Right lobe of liver (tissue), 6 donors: Measurements from ENCODE around the gene CXorf49. TPM values are rescaled to one million over a fixed set of nuclear protein-coding genes. Genes with fewer than 3 reads are reported as not detected.
A peak's percentile ranks its signal among the peaks of the same experiment; 100 is the strongest.
"Not testable (repeated sequence)": the region's sequence is repeated elsewhere in the genome, so short reads cannot be mapped to it uniquely, and the experiment has no call there.

Source experiments
- ATAC-seq, 4 donors: fragments of 200-7000 bp; cut with Tn5 transposase; one replicate each; pipeline ENCODE4 v1.9.1; 2020; ENCODE audit warnings: mild to moderate bottlenecking in 4 of 4, moderate library complexity in 4 of 4
- DNase-seq, 3 donors: peaks; one replicate each; pipeline ENCODE4 v3.0.0-alpha.2; 2020
- H3K27ac ChIP-seq, 3 donors: fragments of 200-600 bp; one replicate each; pipeline ENCODE4 v1.8.0; 2022
- H3K27me3 ChIP-seq, 2 donors: fragments of 200-600 bp; one replicate each; pipeline ENCODE4 v1.8.0; 2022
- H3K36me3 ChIP-seq, 4 donors: fragments of 200-600 bp; sonication (generic) in 1 of 4; one replicate each; pipeline versions ENCODE4 v1.5.1 to v1.8.0; 2017 to 2022; ENCODE audit warnings: control low read depth in 1 of 4
- H3K4me1 ChIP-seq, 4 donors: fragments of 200-600 bp; sonication (generic) in 1 of 4; one replicate each; pipeline versions ENCODE4 v1.5.1 to v1.8.0; 2017 to 2022; ENCODE audit warnings: control low read depth in 1 of 4
- H3K4me3 ChIP-seq, 3 donors: fragments of 200-600 bp; one replicate each; pipeline ENCODE4 v1.8.0; 2022
- H3K9me3 ChIP-seq, 4 donors: fragments of 200-600 bp; sonication (generic) in 1 of 4; one replicate each; pipeline versions ENCODE4 v1.5.1 to v1.8.0; 2017 to 2022; ENCODE audit warnings: control low read depth in 1 of 4
- WGBS: methylation state at CpG from one replicate; pipeline ENCODE4 v1.1.6; 2018; ENCODE audit warnings: low coverage, low lambda C conversion rate; ENCODE audit not compliant: insufficient coverage; ENCODE audit errors: missing lambda C conversion rate; 5-methylcytosine and 5-hydroxymethylcytosine counted together
- intact Hi-C, 2 donors: fragments of 100-400 bp; cut with DNase I; formaldehyde crosslinking; loops; one replicate each; pipeline versions ENCODE4 v1.11.2 to v1.14.1; 2022
- long read RNA-seq: library from polyadenylated mRNA; unstranded; transcript quantifications from one replicate; pipeline ENCODE4 v2.0.0, GENCODE V29; 2019
- total RNA-seq, 6 experiments: library from RNA; depleted of rRNA in 2 of 6; stranded (reverse); fragments of >200 nt in 2 of 6; fragmentation: NEBNext Ultra II Directional in 3 of 6; extraction: Animal tissue kit (Norgen Biotek cat#: 25700) in 3 of 6; gene quantifications; one replicate each; pipeline versions ENCODE4 v1.1.0 to v1.2.4, GENCODE V29; 2016 to 2023
- donor health status: DM: no; HTN: yes; CAD: no.
- donor health status: DM: no; HTN: no; CAD: no.
- donor health status: DM: no; HTN: no; CAD: no.
- donor health status: DM: no; HTN: yes; CAD: no.
- donor health status: DM: no; HTN: yes; CAD: no.

Gene CXorf49
- total RNA-seq: not detected
- long read RNA-seq: 0 reads

DNA sequence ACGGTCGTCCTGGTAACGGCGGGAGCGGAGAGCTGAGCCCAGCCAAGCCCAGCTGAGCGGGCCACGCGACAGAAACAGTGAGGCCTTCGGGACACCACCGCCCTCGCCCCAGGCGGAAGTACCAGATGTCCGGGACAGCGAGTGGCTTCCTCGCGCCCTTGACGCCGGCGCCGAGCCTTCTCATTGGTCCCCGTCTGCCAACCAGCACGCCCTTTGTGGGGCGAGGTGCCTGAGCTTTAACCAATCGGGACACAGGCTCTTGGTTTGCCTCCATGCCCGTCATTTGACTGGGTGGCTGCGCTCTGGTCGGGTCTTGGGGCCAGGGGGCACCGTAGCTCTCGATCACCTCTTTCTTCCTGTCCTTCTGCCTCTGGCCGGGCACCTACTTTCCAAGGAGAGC lies at the start of gene CXorf49:
Gene CXorf49 (minus strand): TSS at position 101 of the 400 bp plus-strand sequence. CDS start 134 bp downstream, outside the sequence.
- intact Hi-C loops, ATAC-seq, H3K36me3 ChIP-seq, H3K9me3 ChIP-seq, H3K27ac ChIP-seq, H3K4me1 ChIP-seq, DNase-seq, H3K4me3 ChIP-seq, H3K27me3 ChIP-seq: not testable (repeated sequence)
- WGBS: no CpG with 5 or more reads among the region's 30 CpGs

DNA sequence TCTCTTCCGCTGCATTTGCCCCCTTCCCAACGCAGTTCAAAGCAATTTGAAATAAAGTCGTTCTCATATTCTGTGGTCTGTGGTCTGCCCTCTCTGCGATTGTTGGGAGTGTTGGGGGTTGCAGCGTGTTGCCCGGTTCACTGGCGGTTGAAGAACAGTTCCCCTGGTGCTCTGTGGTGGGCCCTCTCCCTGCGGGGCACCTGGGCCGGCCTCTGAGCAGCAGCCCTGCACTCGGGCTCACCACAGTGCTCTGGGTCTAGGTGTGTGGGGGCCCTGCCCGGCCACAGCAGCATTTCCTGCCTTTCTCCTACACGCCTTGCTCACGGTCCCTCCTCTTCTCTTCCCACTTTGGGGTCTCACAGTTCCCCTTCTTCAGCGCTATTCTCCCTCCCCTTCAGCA lies 49.0 kb upstream of the CXorf49 start:
- H3K27me3 ChIP-seq, H3K9me3 ChIP-seq, DNase-seq, H3K4me1 ChIP-seq, ATAC-seq, H3K4me3 ChIP-seq, intact Hi-C loops, H3K36me3 ChIP-seq, H3K27ac ChIP-seq: not testable (repeated sequence)
- no CpG with 5 or more reads among the region's 14 CpGs for WGBS

DNA sequence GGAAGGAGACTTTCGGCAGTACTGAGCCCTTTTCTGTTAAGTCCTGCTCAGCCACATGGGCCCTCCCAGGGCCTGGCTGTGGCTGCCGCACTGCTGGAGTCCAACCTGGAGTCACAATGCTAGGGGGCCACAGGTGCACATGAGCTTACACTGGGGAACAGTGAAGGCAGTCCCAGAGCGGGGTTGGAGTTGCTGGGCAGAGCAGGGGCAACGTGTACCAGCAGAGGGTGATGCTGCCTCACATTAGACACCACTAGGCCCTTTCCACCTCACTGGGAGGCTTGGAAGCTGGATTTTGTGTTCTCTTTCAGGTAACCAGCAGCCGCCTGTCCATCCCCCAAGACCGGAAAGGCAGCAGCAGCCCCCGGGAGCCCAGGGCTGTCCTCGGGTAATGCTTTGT lies 47.5 kb upstream of the CXorf49 start:
- H3K27ac ChIP-seq, H3K4me1 ChIP-seq, intact Hi-C loops, H3K4me3 ChIP-seq, H3K36me3 ChIP-seq, DNase-seq, ATAC-seq, H3K27me3 ChIP-seq, H3K9me3 ChIP-seq: not testable (repeated sequence)
- WGBS: no CpG with 5 or more reads among the region's 8 CpGs

DNA sequence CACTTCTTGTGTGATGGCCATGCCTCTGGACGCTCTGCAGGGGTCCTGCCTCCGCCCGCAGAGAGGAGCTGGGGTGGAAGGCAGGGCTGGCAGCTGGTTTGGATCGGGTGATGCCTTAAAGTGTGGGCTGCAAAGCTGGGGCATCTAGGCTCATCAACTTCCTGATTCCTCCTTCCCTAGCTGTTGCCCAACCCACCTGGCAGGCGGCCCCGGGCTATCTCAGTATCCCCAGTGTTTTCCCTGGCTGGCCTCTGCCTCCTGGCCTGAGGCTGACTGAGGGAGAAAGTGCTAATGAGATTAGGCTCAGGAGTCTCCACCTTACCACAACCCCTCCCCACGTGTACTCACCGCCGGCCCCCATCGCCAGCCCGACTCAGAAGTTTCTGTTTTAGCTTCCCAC lies 46.7 kb upstream of the CXorf49 start:
- DNase-seq, H3K9me3 ChIP-seq, H3K4me1 ChIP-seq, H3K4me3 ChIP-seq, intact Hi-C loops, H3K27ac ChIP-seq, ATAC-seq, H3K27me3 ChIP-seq, H3K36me3 ChIP-seq: not testable (repeated sequence)
- no CpG with 5 or more reads among the region's 11 CpGs for WGBS

DNA sequence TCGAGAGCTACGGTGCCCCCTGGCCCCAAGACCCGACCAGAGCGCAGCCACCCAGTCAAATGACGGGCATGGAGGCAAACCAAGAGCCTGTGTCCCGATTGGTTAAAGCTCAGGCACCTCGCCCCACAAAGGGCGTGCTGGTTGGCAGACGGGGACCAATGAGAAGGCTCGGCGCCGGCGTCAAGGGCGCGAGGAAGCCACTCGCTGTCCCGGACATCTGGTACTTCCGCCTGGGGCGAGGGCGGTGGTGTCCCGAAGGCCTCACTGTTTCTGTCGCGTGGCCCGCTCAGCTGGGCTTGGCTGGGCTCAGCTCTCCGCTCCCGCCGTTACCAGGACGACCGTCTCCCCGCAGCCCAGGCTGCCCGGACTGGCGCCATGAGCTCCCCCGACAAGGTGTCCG lies 45.0 kb upstream of the CXorf49 start, which contains the start of gene CXorf49B:
Gene CXorf49B (plus strand): TSS at position 301 of the 400 bp plus-strand sequence. CDS start 75 bp downstream, at position 376.
- ATAC-seq: not testable (repeated sequence)
- WGBS: no CpG with 5 or more reads among the region's 34 CpGs

DNA sequence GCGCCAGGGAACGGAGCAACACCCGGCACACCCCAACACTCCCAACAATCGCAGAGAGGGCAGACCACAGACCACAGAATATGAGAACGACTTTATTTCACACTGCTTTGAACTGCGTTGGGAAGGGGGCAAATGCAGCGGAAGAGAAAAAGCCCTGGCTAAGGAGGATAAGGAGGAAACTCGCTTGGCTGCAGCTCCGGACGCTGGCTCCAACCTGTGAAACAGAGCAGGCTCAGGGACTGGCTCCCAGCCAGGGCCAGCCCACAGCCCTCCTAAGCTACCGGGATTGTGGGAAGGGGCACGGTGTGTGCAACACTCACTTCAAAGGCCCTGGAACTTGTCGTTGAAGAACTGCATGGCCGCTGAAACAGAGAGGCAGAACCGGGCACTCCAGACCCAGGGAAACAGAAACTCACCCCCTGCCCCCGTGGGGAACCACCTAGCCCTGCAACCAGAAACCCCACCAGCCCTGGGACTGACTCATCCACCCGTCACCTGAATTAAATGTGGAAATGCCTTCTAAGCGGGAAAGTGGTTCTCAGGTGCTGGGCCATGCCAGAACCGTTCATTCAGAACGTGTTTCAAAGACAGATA lies 42.7 kb upstream of the CXorf49 start:
- H3K27ac ChIP-seq, DNase-seq, H3K27me3 ChIP-seq, H3K4me3 ChIP-seq, H3K9me3 ChIP-seq, intact Hi-C loops, H3K36me3 ChIP-seq, H3K4me1 ChIP-seq, ATAC-seq: not testable (repeated sequence)
- no CpG with 5 or more reads among the region's 20 CpGs for WGBS

More for the DNA sequence above, 45.0 kb upstream of the CXorf49 start, which contains the start of gene CXorf49B:
- H3K36me3 ChIP-seq, DNase-seq, H3K27me3 ChIP-seq, H3K4me1 ChIP-seq, H3K27ac ChIP-seq, H3K9me3 ChIP-seq, intact Hi-C loops, H3K4me3 ChIP-seq: not testable (repeated sequence)

DNA sequence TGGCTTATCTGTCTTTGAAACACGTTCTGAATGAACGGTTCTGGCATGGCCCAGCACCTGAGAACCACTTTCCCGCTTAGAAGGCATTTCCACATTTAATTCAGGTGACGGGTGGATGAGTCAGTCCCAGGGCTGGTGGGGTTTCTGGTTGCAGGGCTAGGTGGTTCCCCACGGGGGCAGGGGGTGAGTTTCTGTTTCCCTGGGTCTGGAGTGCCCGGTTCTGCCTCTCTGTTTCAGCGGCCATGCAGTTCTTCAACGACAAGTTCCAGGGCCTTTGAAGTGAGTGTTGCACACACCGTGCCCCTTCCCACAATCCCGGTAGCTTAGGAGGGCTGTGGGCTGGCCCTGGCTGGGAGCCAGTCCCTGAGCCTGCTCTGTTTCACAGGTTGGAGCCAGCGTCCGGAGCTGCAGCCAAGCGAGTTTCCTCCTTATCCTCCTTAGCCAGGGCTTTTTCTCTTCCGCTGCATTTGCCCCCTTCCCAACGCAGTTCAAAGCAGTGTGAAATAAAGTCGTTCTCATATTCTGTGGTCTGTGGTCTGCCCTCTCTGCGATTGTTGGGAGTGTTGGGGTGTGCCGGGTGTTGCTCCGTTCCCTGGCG lies 2.3 kb upstream of the CXorf49 start:
- H3K27ac ChIP-seq, H3K4me1 ChIP-seq, DNase-seq, H3K27me3 ChIP-seq, H3K9me3 ChIP-seq, intact Hi-C loops, H3K36me3 ChIP-seq, H3K4me3 ChIP-seq, ATAC-seq: not testable (repeated sequence)
- WGBS: no CpG with 5 or more reads among the region's 20 CpGs

DNA sequence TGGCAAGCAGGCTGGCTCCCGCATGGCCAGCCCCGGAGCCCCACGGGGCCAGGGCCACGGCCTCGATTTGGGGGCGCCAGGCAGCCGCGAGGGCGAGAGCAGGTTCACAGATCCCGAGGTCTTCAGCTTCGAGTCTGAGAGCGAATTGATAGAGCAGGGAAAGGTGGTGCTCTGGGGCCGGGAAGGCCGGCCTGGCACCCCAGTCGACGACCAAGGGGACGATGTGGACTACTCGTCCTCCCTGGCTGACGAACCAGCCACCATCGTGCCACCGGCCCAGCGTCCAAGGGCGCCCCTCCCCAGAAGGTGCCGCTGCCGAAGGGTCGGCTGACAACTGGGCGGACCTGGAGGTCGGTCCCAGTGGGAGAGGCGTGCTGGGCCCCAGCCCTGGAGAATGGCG lies 1.1 kb upstream of the CXorf49 start:
- H3K27ac ChIP-seq, H3K36me3 ChIP-seq, H3K4me1 ChIP-seq, H3K9me3 ChIP-seq, ATAC-seq, intact Hi-C loops, H3K27me3 ChIP-seq, H3K4me3 ChIP-seq: not testable (repeated sequence)
- WGBS: no CpG with 5 or more reads among the region's 30 CpGs
- DNase-seq: peak in 2 of 3 donors; percentile 8 to 11

DNA sequence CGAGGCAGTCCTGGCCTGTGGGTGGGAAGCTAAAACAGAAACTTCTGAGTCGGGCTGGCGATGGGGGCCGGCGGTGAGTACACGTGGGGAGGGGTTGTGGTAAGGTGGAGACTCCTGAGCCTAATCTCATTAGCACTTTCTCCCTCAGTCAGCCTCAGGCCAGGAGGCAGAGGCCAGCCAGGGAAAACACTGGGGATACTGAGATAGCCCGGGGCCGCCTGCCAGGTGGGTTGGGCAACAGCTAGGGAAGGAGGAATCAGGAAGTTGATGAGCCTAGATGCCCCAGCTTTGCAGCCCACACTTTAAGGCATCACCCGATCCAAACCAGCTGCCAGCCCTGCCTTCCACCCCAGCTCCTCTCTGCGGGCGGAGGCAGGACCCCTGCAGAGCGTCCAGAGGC lies 1.8 kb downstream of the CXorf49 start:
- H3K27me3 ChIP-seq, H3K4me1 ChIP-seq, DNase-seq, H3K4me3 ChIP-seq, intact Hi-C loops, ATAC-seq, H3K9me3 ChIP-seq, H3K27ac ChIP-seq, H3K36me3 ChIP-seq: not testable (repeated sequence)
- WGBS: no CpG with 5 or more reads among the region's 12 CpGs

DNA sequence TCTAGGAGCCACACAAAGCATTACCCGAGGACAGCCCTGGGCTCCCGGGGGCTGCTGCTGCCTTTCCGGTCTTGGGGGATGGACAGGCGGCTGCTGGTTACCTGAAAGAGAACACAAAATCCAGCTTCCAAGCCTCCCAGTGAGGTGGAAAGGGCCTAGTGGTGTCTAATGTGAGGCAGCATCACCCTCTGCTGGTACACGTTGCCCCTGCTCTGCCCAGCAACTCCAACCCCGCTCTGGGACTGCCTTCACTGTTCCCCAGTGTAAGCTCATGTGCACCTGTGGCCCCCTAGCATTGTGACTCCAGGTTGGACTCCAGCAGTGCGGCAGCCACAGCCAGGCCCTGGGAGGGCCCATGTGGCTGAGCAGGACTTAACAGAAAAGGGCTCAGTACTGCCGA lies 2.5 kb downstream of the CXorf49 start:
- intact Hi-C loops, H3K27ac ChIP-seq, H3K4me3 ChIP-seq, H3K4me1 ChIP-seq, DNase-seq, H3K9me3 ChIP-seq, H3K27me3 ChIP-seq, ATAC-seq, H3K36me3 ChIP-seq: not testable (repeated sequence)
- no CpG with 5 or more reads among the region's 8 CpGs for WGBS

DNA sequence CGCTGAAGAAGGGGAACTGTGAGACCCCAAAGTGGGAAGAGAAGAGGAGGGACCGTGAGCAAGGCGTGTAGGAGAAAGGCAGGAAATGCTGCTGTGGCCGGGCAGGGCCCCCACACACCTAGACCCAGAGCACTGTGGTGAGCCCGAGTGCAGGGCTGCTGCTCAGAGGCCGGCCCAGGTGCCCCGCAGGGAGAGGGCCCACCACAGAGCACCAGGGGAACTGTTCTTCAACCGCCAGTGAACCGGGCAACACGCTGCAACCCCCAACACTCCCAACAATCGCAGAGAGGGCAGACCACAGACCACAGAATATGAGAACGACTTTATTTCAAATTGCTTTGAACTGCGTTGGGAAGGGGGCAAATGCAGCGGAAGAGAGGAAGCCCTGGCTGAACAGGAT lies 4.0 kb downstream of the CXorf49 start:
- H3K9me3 ChIP-seq, H3K36me3 ChIP-seq, DNase-seq, H3K27me3 ChIP-seq, ATAC-seq, H3K27ac ChIP-seq, H3K4me1 ChIP-seq, intact Hi-C loops, H3K4me3 ChIP-seq: not testable (repeated sequence)
- no CpG with 5 or more reads among the region's 14 CpGs for WGBS

DNA sequence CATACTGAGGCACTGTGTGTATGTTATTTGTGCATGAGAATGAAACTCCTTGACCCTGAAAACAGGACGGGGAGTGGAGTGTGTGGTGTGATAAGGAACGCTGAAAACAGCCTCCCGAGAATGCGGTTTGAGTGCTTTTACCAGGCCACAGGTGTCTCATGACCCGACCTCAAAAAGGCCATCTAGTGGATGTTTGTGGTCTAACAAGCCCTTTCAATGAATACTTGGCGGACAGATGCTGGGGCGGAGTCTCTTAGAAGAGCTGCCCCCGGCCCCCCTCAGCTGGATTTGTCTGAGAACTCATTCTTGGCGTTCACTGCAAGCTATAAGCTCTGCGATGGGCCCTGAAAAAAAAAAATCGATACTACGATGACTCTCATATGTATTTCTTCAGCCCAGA lies 15.2 kb downstream of the CXorf49 start:
- intact Hi-C loops, H3K4me3 ChIP-seq, H3K27me3 ChIP-seq, H3K27ac ChIP-seq, H3K9me3 ChIP-seq, H3K36me3 ChIP-seq, DNase-seq, ATAC-seq, H3K4me1 ChIP-seq: not testable (repeated sequence)
- WGBS: no CpG with 5 or more reads among the region's 12 CpGs
